Testis (tissue), 3 donors: Measurements from ENCODE around the gene CTDSPL. TPM values are rescaled to one million over a fixed set of nuclear protein-coding genes. Genes with fewer than 3 reads are reported as not detected.

Experiments
- DNase-seq: peaks from one replicate; pipeline ENCODE4 v3.0.0-alpha.2; 2019
- H3K27ac ChIP-seq, 2 donors: fragments of 200-600 bp; sonication (generic); one replicate each; pipeline ENCODE4 v1.5.1; 2019
- H3K27me3 ChIP-seq: fragments of 200-600 bp; sonication (generic); one replicate; pipeline ENCODE4 v1.5.1; 2019
- H3K36me3 ChIP-seq: fragments of 200-600 bp; sonication (generic); one replicate; pipeline ENCODE4 v1.5.1; 2017; ENCODE audit warnings: low read depth; ENCODE audit errors: missing control alignments
- H3K4me1 ChIP-seq: fragments of 200-600 bp; sonication (generic); one replicate; pipeline ENCODE4 v1.5.1; 2019
- H3K4me3 ChIP-seq, 2 donors: fragments of 200-600 bp; sonication (generic); one replicate each; pipeline ENCODE4 v1.5.1; 2017 to 2019
- H3K9me3 ChIP-seq: fragments of 200-600 bp; sonication (generic); one replicate; pipeline ENCODE4 v1.5.1; 2017
- POLR2A ChIP-seq: fragments of 450-650 bp; IDR thresholded peaks from one replicate; pipeline ENCODE4 v1.6.1; 2017; ENCODE audit warnings: antibody characterized with exemption, mild to moderate bottlenecking, moderate library complexity
- WGBS, 2 donors: methylation state at CpG; one replicate each; pipeline ENCODE4 v1.1.5; 2018; 5-methylcytosine and 5-hydroxymethylcytosine counted together
- intact Hi-C: fragments of 100-400 bp; cut with DNase I; formaldehyde crosslinking; loops from one replicate; pipeline ENCODE4 v1.15.1; 2023; ENCODE audit warnings: low total_unique reads
- polyA plus RNA-seq: library from polyadenylated mRNA; stranded (reverse); fragments of 350-450 nt; fragmentation: Illumina TruSeq; extraction: RNeasy Lipid Tissue Mini Kit (QIAGEN cat#74804); gene quantifications from one replicate; pipeline ENCODE4 v1.2.3, GENCODE V29; 2014; ENCODE audit warnings: low read depth, low replicate concordance; ENCODE audit not compliant: insufficient read depth
- total RNA-seq, 2 donors: library from RNA; depleted of rRNA; stranded (reverse); fragments of >200 nt; gene quantifications; one replicate each; pipeline ENCODE4 v1.2.3, GENCODE V29; 2016
- TF ChIP-seq, protein P1 (sequence below), 3 experiments: fragments of 450-650 bp in 2 of 3; fragments of 200-600 bp in 1 of 3; sonication (generic) in 1 of 3; IDR thresholded peaks; one replicate each; pipeline ENCODE4 v1.5.1; 2016 to 2019; ENCODE audit warnings: antibody characterized with exemption in 3 of 3, mild to moderate bottlenecking in 2 of 3, moderate library complexity in 1 of 3

Gene CTDSPL
- total and polyA plus RNA-seq, 3 donors from 2014 or later: 24.4 to 43.0 (median 32.4) TPM

DNA sequence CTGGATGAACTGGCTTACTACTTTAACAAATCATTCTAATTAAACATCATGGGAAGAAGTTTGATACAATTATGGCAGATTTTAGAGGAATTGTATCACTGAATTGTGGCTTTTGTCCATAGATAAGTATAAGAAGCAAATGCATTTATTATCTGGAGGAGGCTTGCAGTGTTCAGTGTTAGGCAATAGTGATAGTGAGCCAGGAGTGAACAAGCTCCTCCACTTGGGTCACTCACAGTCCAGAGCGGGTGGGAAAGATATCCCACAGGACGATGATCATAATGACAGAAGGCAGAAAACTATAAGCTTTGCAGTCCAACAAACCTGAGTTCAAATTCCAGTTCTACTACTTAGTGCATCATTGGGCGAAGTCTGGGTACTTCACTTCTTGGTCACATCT is 64.9 kb downstream of the CTDSPL start:
- H3K4me3 ChIP-seq: no peak overlapping the region
- TF ChIP-seq, protein P1, sequence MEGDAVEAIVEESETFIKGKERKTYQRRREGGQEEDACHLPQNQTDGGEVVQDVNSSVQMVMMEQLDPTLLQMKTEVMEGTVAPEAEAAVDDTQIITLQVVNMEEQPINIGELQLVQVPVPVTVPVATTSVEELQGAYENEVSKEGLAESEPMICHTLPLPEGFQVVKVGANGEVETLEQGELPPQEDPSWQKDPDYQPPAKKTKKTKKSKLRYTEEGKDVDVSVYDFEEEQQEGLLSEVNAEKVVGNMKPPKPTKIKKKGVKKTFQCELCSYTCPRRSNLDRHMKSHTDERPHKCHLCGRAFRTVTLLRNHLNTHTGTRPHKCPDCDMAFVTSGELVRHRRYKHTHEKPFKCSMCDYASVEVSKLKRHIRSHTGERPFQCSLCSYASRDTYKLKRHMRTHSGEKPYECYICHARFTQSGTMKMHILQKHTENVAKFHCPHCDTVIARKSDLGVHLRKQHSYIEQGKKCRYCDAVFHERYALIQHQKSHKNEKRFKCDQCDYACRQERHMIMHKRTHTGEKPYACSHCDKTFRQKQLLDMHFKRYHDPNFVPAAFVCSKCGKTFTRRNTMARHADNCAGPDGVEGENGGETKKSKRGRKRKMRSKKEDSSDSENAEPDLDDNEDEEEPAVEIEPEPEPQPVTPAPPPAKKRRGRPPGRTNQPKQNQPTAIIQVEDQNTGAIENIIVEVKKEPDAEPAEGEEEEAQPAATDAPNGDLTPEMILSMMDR (IDR thresholded peaks at IDR 0.05): no peak
- no peak for TF ChIP-seq POLR2A
- no peak overlapping the region for H3K27ac ChIP-seq
- 75 to 83% methylated on average over 3 of the region's 3 CpGs for WGBS, 2 donors
- no peak for DNase-seq
- no peaks in the 10 kb centered on the region for H3K36me3 ChIP-seq
- no peaks in the 10 kb centered on the region for H3K27me3 ChIP-seq
- no peaks in the 10 kb centered on the region for H3K9me3 ChIP-seq
- peaks cover 24% of the 10 kb centered on the region for H3K4me1 ChIP-seq
- intact Hi-C loops: no loop called here

DNA sequence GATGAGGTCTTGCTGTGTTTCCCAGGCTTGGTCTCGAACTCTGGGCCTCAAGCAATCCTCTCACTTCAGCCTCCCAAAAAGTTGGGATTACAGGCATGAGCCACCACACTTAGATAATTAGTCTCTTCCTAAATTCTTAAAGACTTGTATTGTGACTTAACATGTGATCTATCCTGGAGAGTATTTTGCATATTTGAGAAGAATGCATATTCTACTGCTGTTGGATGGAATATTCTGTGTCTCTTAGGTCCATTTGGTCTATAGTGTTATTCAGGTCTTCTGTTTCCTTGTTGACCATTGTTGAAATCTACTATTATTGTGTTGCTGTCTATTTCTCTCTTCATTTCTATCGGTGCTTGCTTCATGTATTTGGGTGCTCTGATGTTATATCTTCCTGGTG is 68.8 kb downstream of the CTDSPL start:
- WGBS, 2 donors: 96% methylated on average over 2 of the region's 2 CpGs
- Histone ChIP-seq H3K4me1 (peaks cover 4% of the 10 kb centered on the region), H3K36me3 (no peaks in the 10 kb centered on the region), H3K9me3 (no peaks in the 10 kb centered on the region), H3K4me3 (no peak overlapping the region), H3K27me3 (no peaks in the 10 kb centered on the region), H3K27ac (no peak overlapping the region)
- TF ChIP-seq, protein P1 (IDR thresholded peaks at IDR 0.05): no peak
- TF ChIP-seq POLR2A: no peak
- intact Hi-C loops: no loop called here
- no peak for DNase-seq

DNA sequence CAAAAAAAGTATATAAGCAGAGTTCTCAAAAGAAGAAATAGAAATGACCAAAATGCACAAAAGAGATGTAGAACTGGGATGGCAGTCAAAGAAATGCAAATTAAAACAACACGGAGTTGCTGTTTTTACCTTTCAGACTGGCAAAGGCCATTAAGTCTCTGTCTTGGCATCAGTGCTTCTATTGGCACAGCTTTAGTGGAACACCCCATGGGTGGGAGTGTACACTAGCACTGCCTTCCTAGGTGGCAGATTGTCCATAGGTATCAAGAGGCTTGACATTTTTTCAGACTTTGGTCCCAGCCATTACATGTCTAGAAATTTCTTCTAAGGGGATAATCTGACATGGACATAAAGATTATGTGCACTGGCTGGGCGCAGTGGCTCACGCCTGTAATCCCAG is 70.8 kb downstream of the CTDSPL start:
- Histone ChIP-seq H3K9me3 (no peaks in the 10 kb centered on the region), H3K27me3 (no peaks in the 10 kb centered on the region), H3K27ac (no peak overlapping the region), H3K4me3 (no peak overlapping the region), H3K36me3 (no peaks in the 10 kb centered on the region), H3K4me1 (peaks cover 18% of the 10 kb centered on the region)
- intact Hi-C loops: no loop called here
- no peak for TF ChIP-seq POLR2A
- TF ChIP-seq, protein P1 (IDR thresholded peaks at IDR 0.05): no peak
- no peak for DNase-seq
- 92 to 93% methylated on average over 3 of the region's 3 CpGs for WGBS, 2 donors

DNA sequence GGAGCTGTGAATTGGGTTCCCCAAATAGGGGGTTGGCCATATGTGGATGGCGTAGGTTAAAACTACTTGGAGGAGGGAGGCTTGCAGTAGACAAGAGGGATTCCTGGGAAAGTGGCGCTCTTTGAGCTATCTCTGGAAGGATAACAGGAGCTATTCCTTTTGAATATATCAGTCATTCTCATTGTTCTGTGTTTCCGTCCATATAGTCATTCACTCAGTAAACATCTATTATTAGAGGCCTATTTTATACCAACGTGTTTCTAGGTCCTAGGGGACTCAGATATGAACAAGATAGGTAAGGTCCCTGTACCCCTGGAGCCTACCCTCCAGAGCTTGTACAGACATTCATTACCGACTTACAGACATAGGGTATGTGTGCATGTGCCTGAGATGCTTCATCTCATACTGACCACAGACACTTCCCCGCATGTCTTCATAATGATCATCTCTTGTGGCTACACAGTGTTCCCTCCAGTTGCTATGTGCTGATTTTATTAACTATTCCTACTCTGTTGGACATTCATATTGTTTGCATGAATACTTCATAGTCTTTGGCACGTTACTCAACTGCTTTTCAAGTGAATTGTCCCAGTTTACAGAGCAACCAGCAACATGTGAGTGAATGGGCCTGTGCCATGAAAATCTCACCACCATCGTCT is 73.1 kb downstream of the CTDSPL start:
- DNase-seq: no peak
- Histone ChIP-seq H3K4me3 (no peak overlapping the region), H3K36me3 (no peaks in the 10 kb centered on the region), H3K27me3 (no peaks in the 10 kb centered on the region), H3K9me3 (no peaks in the 10 kb centered on the region), H3K4me1 (peaks cover 20% of the 10 kb centered on the region), H3K27ac (peak overlapping the region in 1 of 2 donors; percentile 46)
- TF ChIP-seq, protein P1 (IDR thresholded peaks at IDR 0.05): no peak
- TF ChIP-seq POLR2A: no peak
- WGBS, 2 donors: 59 to 72% methylated on average over 8 of the region's 8 CpGs
- intact Hi-C loops: no loop called here

DNA sequence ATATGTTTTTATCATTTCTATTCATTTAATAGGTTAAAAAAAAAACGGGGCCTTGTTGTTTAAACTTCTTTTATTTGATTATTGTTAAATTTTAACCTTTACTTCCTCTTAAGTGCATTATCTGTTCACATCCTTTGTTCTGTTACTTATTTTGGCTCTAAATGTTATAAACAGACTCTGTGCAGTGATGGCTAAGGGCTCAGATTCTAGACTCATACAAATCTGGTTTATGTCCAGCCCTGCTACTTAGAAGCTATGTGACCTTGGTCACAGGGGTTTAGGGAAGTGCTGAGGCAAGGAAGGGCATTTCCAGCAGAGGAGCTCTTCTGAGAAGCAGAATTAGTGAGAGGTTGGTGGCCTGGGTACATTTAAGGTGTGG is 73.6 kb downstream of the CTDSPL start:
- no peaks in the 10 kb centered on the region for H3K36me3 ChIP-seq
- intact Hi-C loops: no loop called here
- no peak for DNase-seq
- no peaks in the 10 kb centered on the region for H3K27me3 ChIP-seq
- H3K4me3 ChIP-seq: no peak overlapping the region
- 11 to 42% methylated on average over 1 of the region's 1 CpG for WGBS, 2 donors
- H3K9me3 ChIP-seq: no peaks in the 10 kb centered on the region
- no peak for TF ChIP-seq POLR2A
- TF ChIP-seq, protein P1 (IDR thresholded peaks at IDR 0.05): no peak
- peaks cover 20% of the 10 kb centered on the region for H3K4me1 ChIP-seq
- peak overlapping the region in 1 of 2 donors; percentile 46 for H3K27ac ChIP-seq
